ENCODE results near the gene ABR. TPM values are rescaled to one million over a fixed set of nuclear protein-coding genes. Genes with fewer than 3 reads are reported as not detected.
A peak's percentile ranks its signal among the peaks of the same experiment; 100 is the strongest.
"Not testable (repeated sequence)": the region's sequence is repeated elsewhere in the genome, so short reads cannot be mapped to it uniquely, and the experiment has no call there.

ABR gene
- total RNA-seq, 1 experiment from 2014 or later: 26.2 TPM

- in situ Hi-C loops (cut with HindIII; ENCODE audit: low pct_unique_long_range_greater_than_20kb, low sequenced_read_pairs): no loop called here
- DNase-seq (ENCODE audit: low read depth, low spot score): no peak
Observed at GRCh38 chr17:1111599-1112443, 68.0 kb downstream of the ABR start.

- in situ Hi-C loops (cut with HindIII; ENCODE audit: low pct_unique_long_range_greater_than_20kb, low sequenced_read_pairs): no loop called here
- peak; percentile 70 for DNase-seq (ENCODE audit: low read depth, low spot score)
Observed at GRCh38 chr17:1110862-1111598, 68.8 kb downstream of the ABR start.

- in situ Hi-C loops (cut with HindIII; ENCODE audit: low pct_unique_long_range_greater_than_20kb, low sequenced_read_pairs): no loop called here
- no peak for DNase-seq (ENCODE audit: low read depth, low spot score)
Observed at GRCh38 chr17:1110541-1110861, 69.3 kb downstream of the ABR start.

- DNase-seq (ENCODE audit: low read depth, low spot score): no peak
- in situ Hi-C loops (cut with HindIII; ENCODE audit: low pct_unique_long_range_greater_than_20kb, low sequenced_read_pairs): no loop called here
Observed at GRCh38 chr17:1109606-1110540, 69.9 kb downstream of the ABR start.

- DNase-seq (ENCODE audit: low read depth, low spot score): peak; percentile 21
- in situ Hi-C loops (cut with HindIII; ENCODE audit: low pct_unique_long_range_greater_than_20kb, low sequenced_read_pairs): no loop called here
Observed at GRCh38 chr17:1108765-1109605, 70.8 kb downstream of the ABR start.

GRCh38 chr17:1108478-1108764, 71.4 kb downstream of the ABR start:
- no peak for DNase-seq (ENCODE audit: low read depth, low spot score)
- in situ Hi-C loops (cut with HindIII; ENCODE audit: low pct_unique_long_range_greater_than_20kb, low sequenced_read_pairs): no loop called here

- in situ Hi-C loops (cut with HindIII; ENCODE audit: low pct_unique_long_range_greater_than_20kb, low sequenced_read_pairs): no loop called here
- DNase-seq (ENCODE audit: low read depth, low spot score): no peak
Observed at GRCh38 chr17:1107777-1108477, 71.9 kb downstream of the ABR start.

GRCh38 chr17:1107083-1107776, 72.6 kb downstream of the ABR start:
- in situ Hi-C loops (cut with HindIII; ENCODE audit: low pct_unique_long_range_greater_than_20kb, low sequenced_read_pairs): no loop called here
- no peak for DNase-seq (ENCODE audit: low read depth, low spot score)

GRCh38 chr17:1104222-1104621, 75.6 kb downstream of the ABR start:
- no peak for DNase-seq (ENCODE audit: low read depth, low spot score)
- in situ Hi-C loops (cut with HindIII; ENCODE audit: low pct_unique_long_range_greater_than_20kb, low sequenced_read_pairs): no loop called here

GRCh38 chr17:1100382-1100781, 79.4 kb downstream of the ABR start:
- in situ Hi-C loops (cut with HindIII; ENCODE audit: low pct_unique_long_range_greater_than_20kb, low sequenced_read_pairs): no loop called here

GRCh38 chr17:1099242-1099641, 80.5 kb downstream of the ABR start:
- in situ Hi-C loops (cut with HindIII; ENCODE audit: low pct_unique_long_range_greater_than_20kb, low sequenced_read_pairs): no loop called here
- DNase-seq (ENCODE audit: low read depth, low spot score): no peak

More at GRCh38 chr17:1100382-1100781, 79.4 kb downstream of the ABR start:
- DNase-seq (ENCODE audit: low read depth, low spot score): no peak

- in situ Hi-C loops (cut with HindIII; ENCODE audit: low pct_unique_long_range_greater_than_20kb, low sequenced_read_pairs); DNase-seq (ENCODE audit: low read depth, low spot score): not testable (repeated sequence)
Observed at GRCh38 chr17:1097972-1098744, 81.6 kb downstream of the ABR start.

GRCh38 chr17:1096215-1096614, 83.6 kb downstream of the ABR start:
- no peak for DNase-seq (ENCODE audit: low read depth, low spot score)
- in situ Hi-C loops (cut with HindIII; ENCODE audit: low pct_unique_long_range_greater_than_20kb, low sequenced_read_pairs): no loop called here

- DNase-seq (ENCODE audit: low read depth, low spot score): no peak
- in situ Hi-C loops (cut with HindIII; ENCODE audit: low pct_unique_long_range_greater_than_20kb, low sequenced_read_pairs): no loop called here
Observed at GRCh38 chr17:1095853-1096173, 84.0 kb downstream of the ABR start.

GRCh38 chr17:1095090-1095852, 84.5 kb downstream of the ABR start:
- in situ Hi-C loops (cut with HindIII; ENCODE audit: low pct_unique_long_range_greater_than_20kb, low sequenced_read_pairs): no loop called here
- no peak for DNase-seq (ENCODE audit: low read depth, low spot score)

All from SK-MEL-5 (cell line).